Activated naive CD4-positive, alpha-beta T cell treated with anti-CD3 and anti-CD28 coated beads for 36 hours (primary cell): ENCODE results near the gene SLC25A20. TPM values are rescaled to one million over a fixed set of nuclear protein-coding genes. Genes with fewer than 3 reads are reported as not detected.
A peak's percentile ranks its signal among the peaks of the same experiment; 100 is the strongest.

ENCODE experiments used
- CTCF ChIA-PET: fragments of 350-600 bp; sonication (Branson Sonifier 250); formaldehyde crosslinking; loops from one replicate; lab custom pipeline; 2021; ENCODE audit warnings: antibody characterized with exemption; lab: Charles Lee
- DNase-seq: peaks from one replicate; pipeline ENCODE4 v3.0.0-alpha.2; 2020
- H3K27ac Mint-ChIP-seq: one replicate; pipeline ENCODE4 v1.8.0; 2021; ENCODE audit warnings: mild to moderate bottlenecking, mixed read lengths
- H3K27me3 Mint-ChIP-seq: one replicate; pipeline ENCODE4 v1.8.0; 2021; ENCODE audit warnings: low read depth, mixed read lengths
- H3K36me3 Mint-ChIP-seq: one replicate; pipeline ENCODE4 v1.8.0; 2021; ENCODE audit warnings: low read depth, mixed read lengths
- H3K4me1 Mint-ChIP-seq: one replicate; pipeline ENCODE4 v1.8.0; 2021; ENCODE audit warnings: low read depth, mixed read lengths
- H3K4me3 Mint-ChIP-seq: one replicate; pipeline ENCODE4 v1.8.0; 2021; ENCODE audit warnings: mild to moderate bottlenecking, moderate library complexity, mixed read lengths
- H3K9me3 Mint-ChIP-seq: one replicate; pipeline ENCODE4 v1.8.0; 2021; ENCODE audit warnings: mixed read lengths
- intact Hi-C: fragments of 100-400 bp; cut with micrococcal nuclease; formaldehyde crosslinking; loops from one replicate; pipeline ENCODE4 v1.15.1; 2023
- total RNA-seq, 2 experiments: library from RNA; stranded (reverse); gene quantifications; one replicate each; pipeline ENCODE4 v1.2.3, GENCODE V29; 2021

The SLC25A20 gene
- total RNA-seq, 2 experiments from 2014 or later, result 12.9 to 16.2 TPM

DNA sequence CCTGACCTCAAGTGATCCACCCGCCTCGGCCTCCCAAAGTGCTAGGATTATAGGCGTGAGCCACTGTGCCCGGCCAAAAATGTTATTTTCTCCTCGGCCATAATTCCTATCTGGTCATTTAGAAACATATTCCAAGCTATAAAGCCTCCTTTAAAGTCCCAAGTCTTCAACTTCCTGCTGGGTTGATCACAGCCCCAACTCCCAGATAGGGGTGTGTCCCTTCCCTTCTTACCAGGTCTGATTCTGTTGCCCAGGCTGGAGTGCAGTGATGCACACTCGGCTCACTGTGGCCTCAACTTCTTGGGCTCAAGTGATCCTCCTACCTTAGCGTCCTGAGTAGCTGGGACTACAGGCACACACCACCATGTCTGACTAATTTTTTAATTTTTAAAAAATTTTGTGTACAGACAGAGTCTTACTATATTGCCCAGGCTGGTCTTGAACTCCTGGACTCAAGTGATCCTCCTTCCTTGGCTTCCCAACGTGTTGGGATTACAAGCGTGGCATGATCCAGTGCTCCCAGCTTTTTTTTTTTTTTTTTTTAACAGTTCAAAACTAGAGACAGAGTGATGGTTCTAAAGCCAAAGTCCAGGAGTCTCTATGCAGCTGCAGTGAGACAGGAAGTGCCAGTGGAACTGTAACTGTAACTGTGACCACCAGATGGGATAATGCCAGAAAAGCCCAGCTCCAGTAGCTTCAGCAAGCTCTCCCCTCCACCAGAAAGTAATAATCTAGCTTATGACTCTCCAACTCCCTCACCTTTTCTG, 42.8 kb downstream of the SLC25A20 start:
- CTCF ChIA-PET, result interaction anchor here (0.6 kb wide), 2 partner anchors 40 to 108 kb away, joined by 3 to 5 read pairs; no protein-coding TSS in a partner anchor

DNA sequence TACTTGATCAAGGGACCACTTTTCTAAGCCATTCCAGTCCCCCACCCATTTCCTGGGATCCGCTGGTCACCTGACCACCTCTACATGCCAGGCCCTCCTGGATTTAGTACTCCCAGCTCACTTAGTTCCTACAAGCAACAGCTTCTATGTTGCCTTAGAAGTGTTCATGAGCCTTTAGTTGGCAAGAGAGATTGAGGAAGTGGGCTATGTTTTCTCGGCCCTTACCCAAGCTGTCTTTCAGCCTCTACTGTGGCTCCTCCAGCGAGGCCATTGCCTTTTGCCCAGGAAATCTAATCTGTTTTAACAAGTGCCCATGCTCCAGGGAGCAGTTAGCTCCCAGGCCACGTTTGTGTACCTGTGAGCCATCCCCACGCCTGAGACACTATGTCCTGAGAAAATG, 46.5 kb downstream of the SLC25A20 start:
- CTCF ChIA-PET, result no interaction called here
- Mint-ChIP-seq H3K4me1 (peaks cover 7% of the 10 kb centered on the region), H3K4me3 (no peak overlapping the region), H3K9me3 (no peaks in the 10 kb centered on the region), H3K27ac (no peak overlapping the region), H3K36me3 (no peaks in the 10 kb centered on the region), H3K27me3 (no peaks in the 10 kb centered on the region)
- intact Hi-C loops, result no loop called here
- no peak for DNase-seq

More for the DNA sequence above, 42.8 kb downstream of the SLC25A20 start:
- Mint-ChIP-seq H3K4me3 (no peak overlapping the region), H3K27ac (no peak overlapping the region), H3K36me3 (peaks cover 3% of the 10 kb centered on the region), H3K4me1 (no peaks in the 10 kb centered on the region), H3K27me3 (no peaks in the 10 kb centered on the region), H3K9me3 (no peaks in the 10 kb centered on the region)
- intact Hi-C loops, result no loop called here
- DNase-seq, result no peak

DNA sequence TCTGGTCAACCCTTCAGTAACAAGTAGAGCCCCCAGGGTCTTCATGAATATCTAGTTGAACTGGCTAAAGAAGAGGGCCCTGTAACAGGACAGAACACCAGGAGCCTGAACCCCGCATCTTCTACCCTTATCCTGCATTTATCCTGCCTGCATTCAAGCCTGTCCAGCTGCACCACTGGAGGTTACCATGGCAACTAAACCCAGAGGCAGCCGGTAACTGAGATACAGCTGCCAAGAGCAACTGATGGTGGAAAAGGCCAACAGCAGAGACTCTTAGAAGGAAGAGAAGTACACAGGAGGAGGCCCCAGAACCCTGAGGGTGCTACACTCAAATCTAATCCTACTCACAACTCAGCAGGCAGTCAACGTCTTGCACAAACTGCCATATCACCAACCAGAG, 47.3 kb downstream of the SLC25A20 start:
- Mint-ChIP-seq H3K4me3 (no peak overlapping the region), H3K36me3 (no peaks in the 10 kb centered on the region), H3K27ac (no peak overlapping the region), H3K9me3 (no peaks in the 10 kb centered on the region), H3K27me3 (no peaks in the 10 kb centered on the region), H3K4me1 (peaks cover 13% of the 10 kb centered on the region)
- DNase-seq, result no peak
- intact Hi-C loops, result no loop called here
- CTCF ChIA-PET, result no interaction called here

DNA sequence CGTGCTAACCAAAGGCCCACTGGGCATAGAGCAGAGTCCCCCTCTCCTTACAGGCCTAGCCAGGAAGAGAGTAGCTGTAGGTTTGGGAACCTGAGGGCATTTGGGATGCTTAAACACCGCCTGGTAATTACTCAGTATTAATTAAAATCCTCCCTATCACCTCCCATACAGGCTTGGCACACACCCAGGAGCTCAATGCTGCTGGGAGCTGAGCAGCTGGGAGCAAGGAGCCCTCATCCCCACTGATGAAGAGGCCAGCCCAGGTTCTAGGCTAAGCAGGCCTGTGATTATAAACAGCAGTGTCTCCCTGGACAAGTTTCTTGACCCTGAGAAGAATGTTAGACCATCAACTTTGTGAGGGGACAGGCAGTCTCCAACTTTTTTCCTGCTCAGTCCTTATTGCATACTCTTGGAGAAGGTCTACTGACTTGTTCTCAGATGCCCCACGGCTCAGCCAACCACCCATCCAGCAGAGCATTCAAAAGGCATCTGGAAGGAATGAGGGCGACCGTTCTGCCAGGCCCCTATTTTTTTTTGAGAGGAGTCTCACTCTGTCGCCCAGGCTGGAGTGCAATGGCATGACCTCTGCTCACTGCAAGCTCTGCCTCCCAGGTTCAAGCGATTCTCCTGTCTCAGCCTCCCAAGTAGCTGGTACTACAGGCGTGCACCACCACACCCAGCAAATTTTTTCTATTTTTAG, 49.7 kb downstream of the SLC25A20 start:
- intact Hi-C loops, result loop anchor here (5.0 kb wide), 1 partner anchor 68 kb away; the partner anchor contains the start of gene ARIH2
- no peaks in the 10 kb centered on the region for H3K27me3 Mint-ChIP-seq
- H3K36me3 Mint-ChIP-seq, result peaks cover 4% of the 10 kb centered on the region
- no peak overlapping the region for H3K27ac Mint-ChIP-seq
- H3K4me1 Mint-ChIP-seq, result peaks cover 29% of the 10 kb centered on the region
- H3K9me3 Mint-ChIP-seq, result no peaks in the 10 kb centered on the region
- no peak overlapping the region for H3K4me3 Mint-ChIP-seq
- CTCF ChIA-PET, result no interaction called here
- no peak for DNase-seq

DNA sequence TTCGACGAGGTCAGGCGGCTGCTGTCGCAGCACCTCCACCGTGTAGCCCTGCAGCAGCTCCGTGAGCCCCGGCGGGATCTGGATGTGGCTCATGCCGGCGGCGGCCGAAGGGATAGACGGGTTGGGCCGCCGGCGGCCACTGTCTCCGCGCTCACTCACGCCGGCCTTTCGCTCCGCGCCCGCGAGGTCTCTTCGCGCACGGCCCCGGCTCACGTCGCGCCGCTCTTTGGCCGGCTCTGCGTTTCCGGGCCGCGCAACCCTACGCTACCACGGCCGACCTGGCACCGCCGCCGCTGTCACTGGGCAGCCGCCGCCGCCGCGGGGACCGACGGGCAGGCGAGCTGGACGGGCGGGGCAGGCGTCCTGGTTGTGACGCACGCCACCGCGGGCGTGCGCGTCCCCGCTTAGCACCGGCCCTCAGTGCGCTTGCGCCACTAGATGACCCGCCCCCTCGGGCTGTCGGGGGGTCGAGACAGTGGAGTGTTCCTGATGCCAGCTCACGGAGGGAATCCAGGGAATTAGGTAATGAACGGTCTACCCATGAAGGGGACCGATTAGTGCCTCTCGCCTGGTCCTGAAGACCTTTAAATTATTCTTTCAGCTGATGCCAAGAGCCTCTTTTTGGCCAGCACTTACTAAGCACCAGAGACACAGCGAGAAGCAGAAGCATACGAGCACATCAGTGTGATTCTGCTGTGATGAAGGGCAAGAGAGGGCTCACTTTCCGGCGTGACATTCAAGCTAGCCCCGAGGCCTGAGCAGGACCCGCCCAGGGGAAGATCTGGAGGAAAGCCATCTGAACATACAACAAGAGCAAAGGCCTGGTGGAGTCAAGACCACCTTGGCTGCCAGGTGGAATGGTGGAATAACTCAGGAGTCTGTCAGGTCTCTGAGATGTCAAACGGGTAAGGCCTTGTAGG, 50.9 kb downstream of the SLC25A20 start, which contains the start of gene PRKAR2A:
PRKAR2A (minus strand) TSS at position 371 of the 920 bp plus-strand sequence; CDS start at position 93, 278 bp downstream.
- Mint-ChIP-seq H3K27me3 (no peaks in the 10 kb centered on the region), H3K4me3 (peak within 1 kb of the TSS; percentile 84), H3K36me3 (peaks cover 4% of the 10 kb centered on the region), H3K4me1 (peaks cover 29% of the 10 kb centered on the region), H3K27ac (peak within 1 kb of the TSS; percentile 80), H3K9me3 (no peaks in the 10 kb centered on the region)
- peak; percentile 81 for DNase-seq
- intact Hi-C loops, result loop anchor here (1.0 to 5.0 kb wide), 4 partner anchors 35 to 247 kb away; partner anchors contain the start of genes ARIH2, QRICH1 and SLC25A20
- CTCF ChIA-PET, result interaction anchor here (1.0 kb wide), 1 partner anchor 212 kb away, joined by 3 read pairs; the partner anchor contains the start of gene SLC26A6

DNA sequence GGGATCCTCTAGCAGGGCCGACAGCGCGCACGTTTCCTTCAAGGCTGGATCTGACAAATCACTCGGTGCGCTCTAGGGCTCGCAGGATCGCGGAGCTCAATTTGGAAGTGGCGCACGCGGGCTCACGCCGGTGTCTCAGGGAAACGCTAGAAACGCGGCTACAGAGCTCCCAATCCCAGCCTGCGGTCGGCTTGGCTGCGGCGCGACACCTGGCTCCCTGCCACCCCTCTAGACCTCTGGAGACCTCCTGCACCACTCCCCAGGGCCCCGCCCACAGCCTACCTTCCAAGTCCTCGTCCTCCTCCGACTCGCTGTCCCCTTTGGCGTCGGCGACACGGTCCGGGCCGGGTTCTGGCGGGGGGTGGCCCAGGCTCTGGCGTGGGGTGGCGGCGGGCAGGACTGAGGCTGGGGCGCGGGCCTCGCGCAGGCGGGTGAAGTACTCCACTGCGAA, 51.6 kb downstream of the SLC25A20 start:
- peaks cover 29% of the 10 kb centered on the region for H3K4me1 Mint-ChIP-seq
- H3K27ac Mint-ChIP-seq, result no peak overlapping the region
- intact Hi-C loops, result loop anchor here (1.0 to 5.0 kb wide), 4 partner anchors 35 to 248 kb away; partner anchors contain the start of genes ARIH2, QRICH1 and SLC25A20
- CTCF ChIA-PET, result interaction anchor here (0.6 to 1.0 kb wide), 2 partner anchors 33 to 212 kb away, joined by 3 read pairs; partner anchors contain the start of gene SLC26A6
- H3K36me3 Mint-ChIP-seq, result peaks cover 4% of the 10 kb centered on the region
- DNase-seq, result peak; percentile 71
- no peaks in the 10 kb centered on the region for H3K27me3 Mint-ChIP-seq
- H3K9me3 Mint-ChIP-seq, result no peaks in the 10 kb centered on the region
- H3K4me3 Mint-ChIP-seq, result peak overlapping the region; percentile 84

DNA sequence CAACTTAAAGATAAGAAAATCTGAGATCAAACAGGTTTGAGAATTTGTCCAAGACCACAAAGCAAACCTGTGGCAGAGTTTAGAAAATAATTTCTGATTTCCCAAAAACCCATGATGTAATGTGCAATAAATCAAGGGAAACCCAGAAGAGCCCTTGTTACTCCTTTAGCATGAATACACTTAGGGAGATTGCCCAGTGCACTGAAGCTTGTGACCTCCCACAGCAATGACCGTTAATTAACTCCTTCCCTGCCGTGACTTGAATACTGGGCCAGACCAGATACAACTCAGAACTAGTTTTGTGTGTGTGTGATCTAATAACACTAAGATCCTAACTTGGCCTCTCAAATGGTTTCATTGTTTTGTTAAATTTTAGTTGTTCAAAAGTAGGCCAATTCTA, 53.5 kb downstream of the SLC25A20 start:
- CTCF ChIA-PET, result interaction anchor here (1.1 kb wide), 1 partner anchor 142 kb away, joined by 4 read pairs; no protein-coding TSS in a partner anchor
- Mint-ChIP-seq H3K27ac (no peak overlapping the region), H3K4me1 (peaks cover 29% of the 10 kb centered on the region), H3K27me3 (no peaks in the 10 kb centered on the region), H3K4me3 (peak overlapping the region; percentile 19), H3K36me3 (peaks cover 4% of the 10 kb centered on the region), H3K9me3 (no peaks in the 10 kb centered on the region)
- intact Hi-C loops, result loop anchor here (5.0 kb wide), 1 partner anchor 72 kb away; the partner anchor contains the start of gene ARIH2
- DNase-seq, result no peak

DNA sequence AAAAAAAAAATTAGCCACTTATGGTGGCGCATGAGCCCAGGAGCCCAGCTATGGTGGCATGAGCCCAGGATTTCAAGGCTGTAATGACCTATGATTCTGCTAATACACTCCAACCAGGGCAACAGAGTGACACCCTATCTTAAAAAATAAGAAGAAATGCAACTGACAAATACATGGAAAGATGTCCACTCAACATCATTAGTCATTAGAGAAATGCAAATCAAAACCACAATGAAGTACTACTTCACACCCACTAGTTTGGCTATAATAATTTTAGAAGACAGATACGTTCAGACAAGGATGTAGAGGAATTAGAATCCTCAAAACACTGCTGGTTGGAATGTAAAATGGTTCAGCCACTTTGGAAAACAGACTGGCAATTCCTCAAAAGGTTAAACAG, 61.5 kb downstream of the SLC25A20 start:
- Mint-ChIP-seq H3K9me3 (no peaks in the 10 kb centered on the region), H3K27ac (no peak overlapping the region), H3K36me3 (peaks cover 6% of the 10 kb centered on the region), H3K27me3 (no peaks in the 10 kb centered on the region), H3K4me1 (peaks cover 18% of the 10 kb centered on the region), H3K4me3 (no peak overlapping the region)
- CTCF ChIA-PET, result no interaction called here
- intact Hi-C loops, result no loop called here
- DNase-seq, result no peak

DNA sequence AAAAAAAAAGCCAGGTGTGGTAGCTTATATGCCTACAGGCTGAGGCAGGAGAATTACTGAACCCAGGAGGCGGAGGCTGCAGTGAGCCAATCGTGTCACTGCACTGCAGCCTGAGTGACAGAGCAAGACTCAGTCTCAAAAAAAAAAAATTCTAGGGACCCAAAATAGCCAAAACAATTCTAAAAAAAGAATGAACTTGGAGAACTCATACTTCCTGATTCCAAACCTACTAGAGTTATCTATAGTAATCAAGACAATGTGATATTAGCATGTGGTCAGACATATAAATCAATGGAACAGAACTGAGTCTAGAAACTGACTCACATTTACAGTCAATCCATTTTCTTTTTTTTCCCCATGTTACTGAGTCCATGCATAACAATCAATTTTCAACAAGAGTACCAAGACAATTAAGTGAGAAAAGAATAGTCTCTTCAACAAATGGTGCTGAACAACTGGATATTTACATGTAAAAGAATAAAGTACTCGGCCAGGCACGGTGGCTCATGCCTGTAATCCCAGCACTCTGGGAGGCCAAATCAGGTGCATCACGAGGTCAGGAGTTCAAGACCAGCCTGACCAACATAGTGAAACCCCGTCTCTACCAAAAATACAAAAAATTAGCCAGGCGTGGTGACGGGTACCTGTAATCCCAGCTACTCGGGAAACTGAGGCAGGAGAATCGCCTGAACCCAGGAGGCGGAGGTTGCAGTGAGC, 62.9 kb downstream of the SLC25A20 start:
- CTCF ChIA-PET, result interaction anchor here (0.7 kb wide), 1 partner anchor 389 kb away, joined by 4 read pairs; the partner anchor contains the start of gene ATRIP
- intact Hi-C loops, result no loop called here
- no peaks in the 10 kb centered on the region for H3K9me3 Mint-ChIP-seq
- peaks cover 6% of the 10 kb centered on the region for H3K36me3 Mint-ChIP-seq
- no peak overlapping the region for H3K4me3 Mint-ChIP-seq
- H3K27me3 Mint-ChIP-seq, result no peaks in the 10 kb centered on the region
- no peak overlapping the region for H3K27ac Mint-ChIP-seq
- DNase-seq, result no peak
- H3K4me1 Mint-ChIP-seq, result peaks cover 18% of the 10 kb centered on the region

DNA sequence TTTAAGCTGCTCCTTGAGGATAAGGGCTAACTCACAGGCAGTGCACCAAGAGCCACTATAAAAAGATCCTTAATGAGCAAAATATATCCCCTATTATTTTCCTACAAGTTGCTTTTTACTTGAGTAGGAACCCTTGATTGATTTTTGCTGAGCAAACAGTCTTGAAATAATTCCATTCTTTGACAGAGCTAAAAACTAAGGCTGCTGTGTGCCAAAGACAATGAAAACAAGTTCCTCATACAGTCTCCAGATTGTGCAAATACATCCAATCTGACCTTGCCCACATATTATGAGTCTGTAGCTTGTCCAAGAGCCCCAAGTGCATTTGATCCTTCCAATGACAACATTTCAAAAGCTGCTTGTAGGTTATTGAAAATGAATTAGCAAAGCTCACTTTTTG, 66.0 kb downstream of the SLC25A20 start:
- Mint-ChIP-seq H3K27me3 (no peaks in the 10 kb centered on the region), H3K4me1 (peaks cover 13% of the 10 kb centered on the region), H3K4me3 (no peak overlapping the region), H3K27ac (no peak overlapping the region), H3K9me3 (no peaks in the 10 kb centered on the region), H3K36me3 (peaks cover 2% of the 10 kb centered on the region)
- intact Hi-C loops, result no loop called here
- no peak for DNase-seq
- CTCF ChIA-PET, result interaction anchor here (0.7 kb wide), 1 partner anchor 37 kb away, joined by 3 read pairs; no protein-coding TSS in a partner anchor

DNA sequence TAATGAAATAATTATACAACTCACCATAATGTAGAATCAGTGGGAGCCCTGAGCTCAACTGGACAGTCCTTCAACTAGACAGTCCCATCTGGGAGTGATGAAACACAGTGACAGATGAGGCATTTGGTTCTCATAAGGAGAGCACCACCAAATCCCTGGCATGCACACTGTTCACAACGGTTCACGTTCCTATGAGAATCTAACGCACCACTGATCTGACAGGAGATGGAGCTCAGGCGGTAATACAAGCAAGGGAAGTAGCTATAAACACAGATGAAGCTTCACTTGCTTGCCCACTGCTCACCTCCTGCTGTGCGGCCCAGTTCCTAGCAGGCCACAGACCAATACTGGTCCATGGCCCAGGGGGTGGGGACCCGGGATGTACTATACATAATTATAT, 68.0 kb downstream of the SLC25A20 start:
- H3K27ac Mint-ChIP-seq, result no peak overlapping the region
- H3K4me1 Mint-ChIP-seq, result peaks cover 6% of the 10 kb centered on the region
- H3K9me3 Mint-ChIP-seq, result no peaks in the 10 kb centered on the region
- no peak overlapping the region for H3K4me3 Mint-ChIP-seq
- no peaks in the 10 kb centered on the region for H3K27me3 Mint-ChIP-seq
- intact Hi-C loops, result no loop called here
- DNase-seq, result no peak
- peaks cover 1% of the 10 kb centered on the region for H3K36me3 Mint-ChIP-seq
- CTCF ChIA-PET, result interaction anchor here (0.6 to 0.9 kb wide), 3 partner anchors 145 to 690 kb away, joined by 3 to 6 read pairs (median 4); partner anchors contain the start of genes NCKIPSD and QRICH1
